ENCODE results near the gene SH3RF1.

- TF ChIP-seq NR2C2 (CRISPR knock-in tag; IDR thresholded peaks at IDR 0.05) (no peak), NR1H2 (CRISPR knock-in tag; IDR thresholded peaks at IDR 0.05) (no peak), ATF3 (CRISPR knock-in tag; conservative IDR thresholded peaks at IDR 0.05) (no peak)
- TF ChIP-seq, protein P1, sequence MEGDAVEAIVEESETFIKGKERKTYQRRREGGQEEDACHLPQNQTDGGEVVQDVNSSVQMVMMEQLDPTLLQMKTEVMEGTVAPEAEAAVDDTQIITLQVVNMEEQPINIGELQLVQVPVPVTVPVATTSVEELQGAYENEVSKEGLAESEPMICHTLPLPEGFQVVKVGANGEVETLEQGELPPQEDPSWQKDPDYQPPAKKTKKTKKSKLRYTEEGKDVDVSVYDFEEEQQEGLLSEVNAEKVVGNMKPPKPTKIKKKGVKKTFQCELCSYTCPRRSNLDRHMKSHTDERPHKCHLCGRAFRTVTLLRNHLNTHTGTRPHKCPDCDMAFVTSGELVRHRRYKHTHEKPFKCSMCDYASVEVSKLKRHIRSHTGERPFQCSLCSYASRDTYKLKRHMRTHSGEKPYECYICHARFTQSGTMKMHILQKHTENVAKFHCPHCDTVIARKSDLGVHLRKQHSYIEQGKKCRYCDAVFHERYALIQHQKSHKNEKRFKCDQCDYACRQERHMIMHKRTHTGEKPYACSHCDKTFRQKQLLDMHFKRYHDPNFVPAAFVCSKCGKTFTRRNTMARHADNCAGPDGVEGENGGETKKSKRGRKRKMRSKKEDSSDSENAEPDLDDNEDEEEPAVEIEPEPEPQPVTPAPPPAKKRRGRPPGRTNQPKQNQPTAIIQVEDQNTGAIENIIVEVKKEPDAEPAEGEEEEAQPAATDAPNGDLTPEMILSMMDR (IDR thresholded peaks at IDR 0.05), result no peak
- TF ChIP-seq, protein P2, sequence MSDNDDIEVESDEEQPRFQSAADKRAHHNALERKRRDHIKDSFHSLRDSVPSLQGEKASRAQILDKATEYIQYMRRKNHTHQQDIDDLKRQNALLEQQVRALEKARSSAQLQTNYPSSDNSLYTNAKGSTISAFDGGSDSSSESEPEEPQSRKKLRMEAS (CRISPR knock-in tag; IDR thresholded peaks at IDR 0.05), result no peak
Observed at GRCh38 chr4:169098969-169099690, 171.6 kb downstream of the SH3RF1 start.
